Hematopoietic multipotent progenitor cell treated with erythropoietin and hydrocortisone succinate and interleukin-3 and kit ligand, for 6 days (in vitro differentiated cells): ENCODE data around the gene SLC8A1.
A peak's percentile ranks its signal among the peaks of the same experiment; 100 is the strongest.

Experiments
- DNase-seq: peaks from one replicate; pipeline ENCODE4 v3.0.0-alpha.2; 2015

The SLC8A1 gene

DNA sequence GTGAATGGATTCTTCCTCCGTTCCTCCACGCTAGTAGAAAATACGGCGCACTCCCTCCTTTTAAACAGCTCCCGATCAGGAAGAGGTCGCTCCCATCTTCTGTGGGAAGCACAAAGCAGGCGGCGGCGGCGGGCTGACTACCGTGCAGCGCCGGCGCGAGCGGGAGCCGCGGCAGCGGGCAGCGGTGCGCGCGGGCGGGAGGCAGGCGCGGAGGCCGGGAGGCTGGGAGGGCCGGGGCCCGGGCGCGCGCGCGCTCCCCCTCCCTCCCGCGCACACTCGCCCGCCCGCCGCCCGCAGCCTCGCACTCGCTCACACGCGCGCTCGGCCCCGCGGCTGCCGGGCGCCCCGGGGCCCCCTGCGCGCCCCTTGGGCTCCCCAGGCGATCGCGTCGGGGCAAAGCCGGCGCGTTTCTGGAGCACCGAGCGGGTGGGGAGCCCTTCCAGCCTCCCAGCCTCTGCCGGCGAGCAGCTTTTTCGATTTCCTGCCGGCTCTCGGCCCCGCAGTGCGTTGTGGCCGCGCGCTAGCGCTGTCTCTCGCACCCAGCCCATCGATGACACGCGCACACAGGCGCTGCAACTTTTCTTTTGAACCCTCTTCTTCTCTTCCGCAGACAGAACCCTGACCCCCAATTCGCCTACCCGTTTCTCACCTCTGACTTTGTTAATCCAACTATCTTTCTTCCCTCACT lies at the start of gene SLC8A1:
Gene SLC8A1 (minus strand): TSS at position 173 of the 688 bp plus-strand sequence.
- peak; percentile 9 for DNase-seq

DNA sequence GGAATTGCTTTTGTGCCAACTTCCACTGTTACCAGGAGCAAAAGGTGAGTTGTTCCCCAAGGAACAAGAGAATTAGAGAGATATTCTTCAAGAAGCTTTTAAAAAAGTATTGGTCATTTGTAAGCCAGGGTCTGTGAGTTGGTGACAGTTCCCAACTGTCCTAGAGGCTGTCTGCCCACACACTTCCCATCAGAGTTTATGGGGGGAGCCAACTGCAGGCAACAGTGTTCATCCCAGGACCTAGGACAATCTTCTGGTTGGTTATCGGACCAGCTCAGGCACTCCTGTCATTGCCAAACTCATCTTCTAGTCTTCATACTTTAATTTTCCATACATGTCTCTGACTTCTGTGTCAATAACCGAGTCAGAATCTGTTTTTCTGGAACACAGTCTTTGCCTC lies 47.5 kb upstream of the SLC8A1 start:
- DNase-seq: no peak

DNA sequence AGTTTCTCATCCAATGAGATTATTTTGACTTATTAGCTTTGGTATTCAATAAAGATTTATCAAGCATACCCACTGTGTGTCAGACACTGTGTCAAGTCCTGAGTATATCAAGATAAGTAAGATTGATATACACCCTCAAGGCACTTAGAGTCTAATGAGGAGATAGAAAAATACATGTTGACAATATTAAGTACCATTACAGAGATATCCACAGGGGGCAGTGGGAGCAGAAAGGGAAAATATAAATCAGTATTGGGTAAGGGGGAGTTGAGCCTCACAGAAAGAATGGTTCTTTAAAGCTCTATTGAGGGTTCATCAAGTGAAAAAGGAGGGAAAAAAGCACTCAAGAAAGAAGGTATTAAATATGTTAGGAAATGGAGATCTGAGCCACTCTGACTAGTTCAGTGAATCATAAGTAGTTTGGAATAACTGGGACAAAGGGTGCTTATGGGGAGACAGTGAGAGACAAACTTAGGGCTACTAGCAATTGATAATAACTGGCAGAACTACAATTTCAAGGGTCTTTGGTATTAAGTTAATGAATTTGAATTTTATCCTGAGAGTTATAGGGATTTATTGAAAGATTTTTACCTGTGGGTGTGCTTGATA lies 45.5 kb upstream of the SLC8A1 start:
- no peak for DNase-seq

DNA sequence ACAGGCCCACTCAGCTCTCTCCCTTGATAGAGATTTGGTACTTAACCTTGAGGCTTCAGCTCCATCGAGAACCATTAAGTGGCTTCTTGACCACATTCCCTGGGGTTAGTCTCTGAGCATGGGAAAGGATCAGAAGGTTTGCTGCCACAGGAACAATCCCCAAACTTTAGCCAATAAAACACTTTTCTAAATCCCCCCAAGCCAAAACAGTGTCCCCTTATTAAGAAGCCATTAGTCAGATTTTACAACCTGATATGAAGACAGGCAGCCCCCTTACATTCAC lies 37.7 kb upstream of the SLC8A1 start:
- no peak for DNase-seq

DNA sequence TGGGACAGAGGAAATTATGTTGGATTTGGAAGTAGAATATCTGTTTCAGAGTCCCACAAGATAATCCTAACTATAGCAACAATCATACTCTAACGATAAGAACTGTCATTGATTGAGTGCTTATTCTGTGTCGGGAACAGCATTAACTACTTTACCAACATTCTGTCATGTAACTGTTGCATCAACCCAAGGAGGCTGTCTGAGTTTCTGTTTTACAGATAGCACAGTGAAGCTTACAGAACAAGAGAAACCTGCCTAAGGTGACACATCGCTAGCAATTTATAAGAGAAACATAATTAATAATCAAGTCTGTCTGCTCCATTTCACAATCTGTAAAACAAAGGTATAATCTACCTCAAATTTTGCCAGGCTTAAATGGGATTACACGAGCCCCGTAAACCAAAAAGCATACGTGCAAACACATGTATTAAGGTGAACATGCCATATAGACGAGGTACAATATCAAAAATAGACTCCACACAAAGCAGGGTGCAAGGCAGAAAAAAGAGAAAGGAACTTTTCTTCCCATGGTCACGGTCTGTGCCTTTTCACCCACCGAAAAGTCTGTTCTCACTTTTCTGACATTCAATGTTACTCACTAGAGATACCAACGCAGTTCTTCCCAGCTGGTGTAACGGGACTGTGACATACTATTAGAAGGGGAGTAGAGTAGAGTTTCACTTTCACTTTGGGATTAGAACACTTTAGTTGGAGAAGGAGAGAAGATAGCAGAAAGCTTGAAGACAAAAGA lies 37.2 kb upstream of the SLC8A1 start:
- DNase-seq: peak; percentile 31

DNA sequence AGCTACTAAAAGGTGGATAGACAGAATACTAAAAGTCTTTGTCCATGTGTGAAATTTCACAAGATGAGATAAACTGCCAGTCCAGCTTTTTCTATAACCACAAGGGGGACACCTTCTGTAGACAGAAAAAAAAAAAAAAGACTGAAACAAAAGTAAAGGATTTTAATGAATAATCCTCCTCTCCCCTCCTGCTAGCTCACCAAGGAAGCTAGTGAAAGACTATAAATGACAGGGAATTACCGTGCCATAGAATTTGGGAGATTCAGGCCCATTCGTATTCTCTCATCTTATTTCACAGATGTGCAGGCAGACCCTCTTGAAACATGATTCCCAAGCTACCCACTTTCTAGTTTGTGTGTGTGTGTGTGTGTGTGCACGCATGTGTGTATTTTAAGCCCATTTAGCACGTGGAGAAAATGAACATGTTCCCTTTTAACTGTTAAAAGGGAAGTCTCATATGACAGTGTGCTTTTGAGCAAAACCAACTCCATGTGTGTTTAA lies 36.3 kb upstream of the SLC8A1 start:
- peak; percentile 42 for DNase-seq

DNA sequence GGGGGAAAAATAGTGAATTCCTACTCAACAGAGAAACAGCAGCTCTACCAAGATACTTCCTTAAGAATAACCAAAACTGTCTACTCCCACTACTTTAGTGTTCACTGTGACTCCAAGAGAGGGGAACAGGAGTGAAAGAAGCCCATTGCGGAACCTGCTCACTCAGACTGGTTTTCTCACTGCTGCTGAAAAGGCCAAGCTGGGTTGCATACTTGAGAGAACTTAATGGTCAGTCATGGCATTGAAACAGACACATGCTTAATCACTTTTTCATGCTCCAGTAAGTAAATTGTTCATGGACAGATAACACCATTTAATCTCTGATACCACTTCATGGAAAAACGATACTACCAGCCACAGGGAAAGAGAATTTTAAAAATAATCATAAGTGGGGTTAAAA lies 35.7 kb upstream of the SLC8A1 start:
- DNase-seq: no peak

DNA sequence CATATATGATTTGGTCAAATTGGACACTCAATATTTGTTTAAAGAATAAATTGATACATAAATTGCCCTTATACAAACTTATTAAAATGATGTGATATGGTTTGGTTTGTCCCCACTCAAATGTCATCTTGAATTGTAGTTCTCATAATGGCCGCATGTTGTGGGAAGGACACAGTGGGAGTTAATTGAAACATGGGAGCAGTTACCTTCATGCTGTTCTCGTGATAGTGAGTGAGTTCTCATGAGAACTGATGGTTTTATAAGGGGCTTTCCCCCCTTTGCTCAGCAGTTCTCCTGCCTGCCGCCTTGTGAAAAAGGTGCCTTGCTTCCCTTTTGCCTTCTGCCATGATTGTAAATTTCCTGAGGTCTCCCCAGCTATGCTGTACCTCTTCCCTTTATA lies 34.0 kb upstream of the SLC8A1 start:
- DNase-seq: no peak

DNA sequence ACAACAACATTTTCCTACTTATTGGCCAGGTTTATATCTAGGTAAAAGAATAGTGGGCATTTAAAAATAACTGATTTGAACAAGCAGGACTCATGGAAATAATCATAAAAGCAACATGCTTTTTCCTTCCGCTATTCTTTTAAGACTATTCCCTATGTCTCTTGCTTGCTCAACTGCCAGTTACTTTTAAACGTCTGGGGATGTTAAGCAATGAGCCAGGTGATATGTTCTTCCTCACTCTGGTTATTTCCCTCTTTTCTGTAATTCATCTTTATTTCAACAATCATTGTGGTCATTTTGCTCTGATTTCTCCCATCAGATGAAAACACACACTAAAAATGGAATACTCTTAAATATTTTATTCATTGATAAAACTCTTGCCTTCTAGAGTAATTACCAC lies 33.4 kb upstream of the SLC8A1 start:
- DNase-seq: no peak

DNA sequence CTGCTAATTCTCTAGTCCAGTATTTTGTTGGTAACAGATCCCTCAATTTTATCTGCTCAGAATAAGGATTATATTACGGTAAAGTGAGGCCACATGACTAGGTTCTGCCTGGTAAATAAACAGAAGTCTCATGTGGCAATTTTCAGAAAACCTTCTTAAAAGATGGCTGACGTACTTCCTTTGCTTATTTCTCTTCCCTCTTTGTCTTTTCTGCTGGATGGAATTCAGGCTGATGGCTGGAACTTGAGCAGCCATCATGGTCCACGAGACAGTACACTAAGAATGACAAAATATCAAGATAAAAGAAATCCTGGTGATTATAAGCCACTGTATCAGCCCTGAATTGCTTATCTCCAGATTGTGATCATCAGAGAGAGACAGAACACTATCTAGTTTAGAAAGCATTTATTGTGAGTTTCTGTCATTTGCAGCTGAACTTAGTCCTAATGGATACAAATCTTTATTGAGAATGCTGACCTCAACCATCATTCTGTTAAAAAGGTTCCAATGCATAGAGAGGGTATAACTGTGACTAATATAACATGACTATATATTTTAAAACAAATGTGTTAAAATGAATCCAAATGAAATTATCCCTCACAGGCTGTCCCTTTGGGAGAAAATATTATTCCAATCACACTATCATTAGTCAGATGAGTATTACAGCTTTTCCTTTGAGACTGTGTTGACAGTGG lies 31.8 kb upstream of the SLC8A1 start:
- no peak for DNase-seq

DNA sequence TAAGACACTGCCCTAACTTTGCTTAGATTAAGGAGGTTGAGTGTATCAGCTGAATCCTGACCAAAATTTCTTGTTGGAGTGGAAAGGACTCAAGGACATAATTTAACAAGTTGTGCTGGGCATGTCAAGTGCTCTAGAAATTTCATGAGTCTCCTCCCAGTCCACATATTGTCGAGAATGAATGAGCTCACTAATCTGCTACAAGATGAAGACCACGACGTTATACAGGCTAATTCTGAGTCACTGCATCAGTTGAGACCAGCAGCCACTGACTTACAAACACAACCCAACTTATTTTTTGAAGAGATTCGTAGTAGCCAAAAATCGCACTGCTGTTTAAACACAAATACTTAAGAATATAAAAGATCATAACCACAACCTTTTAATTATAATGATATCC lies 28.7 kb upstream of the SLC8A1 start:
- no peak for DNase-seq

DNA sequence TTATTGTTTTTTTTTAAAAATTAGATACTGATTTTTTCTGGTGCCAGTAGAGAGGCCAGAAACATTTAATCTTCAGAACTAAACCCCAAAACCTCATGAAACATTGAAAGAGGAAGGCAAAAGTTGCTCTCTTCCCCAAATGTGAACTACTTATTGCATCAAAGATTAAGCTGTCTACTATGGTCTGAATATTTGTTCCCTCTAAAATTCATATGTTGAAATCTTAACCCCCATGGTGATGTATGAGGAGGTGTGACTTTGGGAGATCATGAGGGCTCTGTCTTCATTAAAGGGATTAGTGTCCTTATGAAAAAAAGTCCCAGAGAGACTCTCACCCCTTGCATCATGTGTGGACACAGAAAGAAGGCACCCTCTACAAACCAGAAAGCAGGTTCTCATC lies 28.2 kb upstream of the SLC8A1 start:
- DNase-seq: peak; percentile 30

DNA sequence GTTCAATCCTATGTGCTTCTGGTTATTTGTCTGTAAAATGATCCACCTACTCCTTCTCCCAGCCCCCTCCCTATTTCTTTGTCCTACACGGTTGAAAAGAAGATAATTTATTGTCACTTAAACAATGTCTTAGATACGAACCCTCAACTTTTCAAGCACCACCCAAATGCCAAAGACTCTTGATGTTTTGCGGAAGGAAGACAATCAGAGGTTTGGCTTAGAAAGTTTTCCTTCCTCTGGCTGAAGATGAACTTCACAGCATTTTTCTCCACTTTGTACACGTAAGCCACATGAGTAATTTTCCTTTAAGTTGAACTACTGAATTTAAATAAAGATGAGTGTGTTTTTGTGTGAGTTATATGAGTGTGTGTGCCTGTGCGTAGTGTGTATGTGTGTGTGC lies 25.5 kb upstream of the SLC8A1 start:
- no peak for DNase-seq

DNA sequence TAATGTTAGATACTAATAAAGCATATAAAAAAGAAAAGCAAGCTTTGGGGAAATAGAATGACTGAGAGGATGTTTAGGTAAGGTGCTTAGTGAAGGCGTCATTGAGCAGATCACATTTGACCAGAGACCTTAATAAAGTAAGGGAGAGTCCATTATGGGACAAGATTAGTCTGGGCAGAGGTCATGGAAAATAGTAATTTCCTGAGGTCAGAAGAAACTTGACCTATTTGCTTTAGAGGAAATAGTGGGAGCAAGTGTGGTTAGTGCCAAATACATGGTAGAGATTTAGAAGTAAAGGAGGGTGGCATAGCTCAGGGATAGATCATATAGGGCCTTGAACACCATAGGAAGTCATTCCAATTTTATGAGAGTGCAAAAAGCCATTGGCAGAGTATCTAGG lies 24.5 kb upstream of the SLC8A1 start:
- no peak for DNase-seq

DNA sequence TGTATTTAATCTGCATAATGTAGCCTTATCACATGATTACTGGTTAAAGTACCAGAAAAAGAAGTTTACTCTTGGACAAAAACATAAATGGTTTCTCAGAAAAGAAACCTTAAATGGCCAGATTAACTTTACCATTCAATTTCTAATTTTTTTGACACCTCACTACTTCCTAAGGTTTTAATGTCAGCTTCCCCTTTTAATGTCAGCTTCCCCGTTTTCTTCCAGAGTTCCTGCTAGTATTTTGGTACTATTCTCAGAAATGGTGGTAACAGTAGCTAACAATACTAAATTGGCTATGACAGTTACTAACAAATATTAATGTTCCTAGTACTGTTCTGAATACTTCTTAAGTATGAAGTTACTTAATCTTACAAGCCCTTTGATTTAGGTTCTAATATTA lies 22.4 kb upstream of the SLC8A1 start:
- DNase-seq: no peak

DNA sequence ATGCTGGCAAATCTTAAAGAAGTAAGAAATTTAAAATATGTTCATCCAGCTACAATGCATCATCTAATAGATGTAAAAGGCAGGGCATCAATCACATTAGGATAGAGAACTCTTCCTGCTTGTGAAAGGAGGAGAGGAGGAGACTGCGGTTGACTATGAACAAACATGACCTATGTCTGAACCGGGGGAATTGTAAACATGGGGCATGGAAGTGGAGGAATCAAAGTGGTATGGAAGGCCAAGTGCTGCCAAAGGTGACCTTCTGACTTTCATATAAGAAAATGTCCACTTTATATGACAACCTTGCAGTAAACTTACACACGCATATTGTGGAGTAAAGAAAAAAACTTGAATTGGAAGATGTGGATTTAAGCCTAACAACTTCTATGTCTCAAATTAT lies 20.0 kb upstream of the SLC8A1 start:
- DNase-seq: no peak

DNA sequence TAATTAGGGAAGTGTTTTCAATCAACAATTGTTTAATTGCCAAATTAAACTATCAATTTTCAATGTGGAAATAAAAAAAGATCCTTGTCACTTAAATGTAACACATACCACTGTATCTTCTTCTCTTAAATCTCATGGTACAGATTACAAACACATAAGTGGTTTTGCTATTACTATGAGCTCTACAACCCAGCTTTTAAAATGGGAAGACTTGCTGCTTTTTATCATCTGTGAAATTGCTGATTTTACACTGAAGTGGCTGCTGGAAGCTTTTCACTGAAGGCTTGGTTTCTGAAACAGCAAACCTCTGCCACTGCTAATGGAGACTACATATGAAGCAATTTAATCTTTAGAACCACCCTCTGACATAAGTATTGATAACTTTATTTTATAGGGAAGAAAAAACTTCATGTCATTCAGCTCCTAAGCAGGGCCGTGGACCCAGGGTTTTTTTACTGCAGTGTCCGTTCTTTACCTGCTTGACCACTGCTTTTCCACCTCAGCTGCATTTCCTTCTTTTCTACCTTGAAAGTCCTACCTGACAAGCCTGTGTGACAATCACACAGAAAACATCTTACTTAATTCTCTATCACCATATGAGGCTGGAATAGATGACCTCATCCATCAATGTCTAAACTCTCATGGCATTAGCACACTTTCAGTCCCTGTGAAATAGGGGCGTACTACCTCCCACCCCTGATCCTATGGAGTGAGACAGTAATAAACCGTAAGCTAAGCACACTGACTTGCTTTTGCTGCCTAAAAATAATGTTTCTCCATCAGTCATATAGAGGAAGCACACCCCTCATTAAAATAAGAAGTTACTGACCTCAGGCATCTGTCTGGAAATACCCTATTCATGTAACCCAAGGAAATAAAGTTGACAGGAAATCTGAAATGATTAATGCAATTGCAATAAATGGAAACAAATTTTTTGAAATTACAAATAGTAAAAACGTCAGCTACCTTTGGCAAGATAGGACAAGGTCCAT lies 19.2 kb upstream of the SLC8A1 start:
- no peak for DNase-seq

DNA sequence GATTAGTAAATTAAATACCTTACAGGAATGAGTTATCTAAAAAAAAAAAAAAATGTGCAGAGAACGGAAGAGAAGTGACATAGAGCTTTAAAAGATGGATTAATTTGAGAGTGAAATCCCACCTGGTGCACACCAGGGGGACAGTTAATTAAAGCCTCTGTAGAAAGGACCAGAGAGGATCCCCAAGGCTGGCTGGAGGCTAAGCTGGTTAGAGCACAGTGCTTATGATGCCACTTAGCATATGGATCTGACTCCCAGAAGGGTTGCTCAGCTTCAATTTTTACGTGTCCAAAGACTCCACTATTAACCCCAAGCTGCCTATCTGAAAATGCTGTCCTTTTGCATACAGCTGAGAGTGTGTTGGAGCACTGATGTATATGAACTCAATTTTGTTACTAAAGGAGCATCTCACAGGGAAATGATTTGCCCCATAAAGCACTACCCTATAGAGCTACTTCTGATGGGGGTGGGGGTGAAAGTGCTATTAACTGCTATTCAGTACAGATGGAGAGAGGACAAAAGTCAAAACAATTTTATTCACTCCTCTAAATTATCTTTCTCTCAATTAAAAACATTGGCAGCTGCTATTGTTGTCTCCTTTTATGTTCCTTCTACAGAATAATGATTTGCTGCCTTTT lies 15.2 kb upstream of the SLC8A1 start:
- no peak for DNase-seq

DNA sequence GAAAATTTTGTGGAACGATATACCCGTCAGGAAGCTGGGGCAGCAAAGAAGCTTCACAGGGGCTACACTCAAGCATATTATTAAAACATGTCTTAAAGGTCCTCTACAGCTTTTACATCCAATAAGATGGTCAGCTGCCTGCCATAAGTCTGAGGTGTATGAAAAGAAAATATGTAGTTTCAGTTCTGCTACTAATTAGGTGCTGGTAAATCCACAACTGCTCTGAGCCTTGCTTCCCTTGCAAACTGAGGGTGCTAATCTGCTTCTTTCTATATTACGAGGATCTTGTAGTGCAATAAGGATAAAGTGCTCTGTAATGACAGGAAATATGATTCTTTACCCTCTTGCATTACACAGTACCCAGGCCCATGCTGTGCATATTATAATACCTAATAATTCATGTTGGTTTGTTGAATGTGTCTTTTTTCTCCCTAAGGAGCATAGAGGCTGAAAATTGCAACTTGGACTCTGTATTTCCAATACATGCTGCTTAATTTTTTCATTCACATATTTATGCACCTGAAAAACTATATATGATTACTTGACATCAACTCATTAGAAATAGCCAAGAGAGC lies 14.5 kb upstream of the SLC8A1 start:
- DNase-seq: no peak

DNA sequence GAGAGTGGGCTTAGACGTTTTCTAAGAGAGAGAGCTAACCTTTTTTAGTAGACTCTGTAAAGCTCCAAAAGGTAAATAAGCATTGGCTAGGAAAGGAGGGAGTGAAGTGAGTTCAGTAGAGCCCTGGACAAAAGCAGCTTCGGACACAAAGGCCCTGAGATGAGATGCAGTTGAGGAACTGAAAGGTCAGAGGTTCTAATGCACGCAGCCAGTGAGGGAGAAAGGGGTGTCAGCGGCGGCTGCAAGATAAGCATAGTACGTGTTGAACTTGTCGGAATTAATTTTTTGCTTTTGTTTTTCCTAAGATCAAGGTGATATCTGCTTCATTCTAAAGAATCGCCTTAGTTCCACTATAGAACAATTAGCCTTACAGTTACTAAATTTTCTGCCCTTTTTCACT lies 11.2 kb upstream of the SLC8A1 start:
- no peak for DNase-seq

DNA sequence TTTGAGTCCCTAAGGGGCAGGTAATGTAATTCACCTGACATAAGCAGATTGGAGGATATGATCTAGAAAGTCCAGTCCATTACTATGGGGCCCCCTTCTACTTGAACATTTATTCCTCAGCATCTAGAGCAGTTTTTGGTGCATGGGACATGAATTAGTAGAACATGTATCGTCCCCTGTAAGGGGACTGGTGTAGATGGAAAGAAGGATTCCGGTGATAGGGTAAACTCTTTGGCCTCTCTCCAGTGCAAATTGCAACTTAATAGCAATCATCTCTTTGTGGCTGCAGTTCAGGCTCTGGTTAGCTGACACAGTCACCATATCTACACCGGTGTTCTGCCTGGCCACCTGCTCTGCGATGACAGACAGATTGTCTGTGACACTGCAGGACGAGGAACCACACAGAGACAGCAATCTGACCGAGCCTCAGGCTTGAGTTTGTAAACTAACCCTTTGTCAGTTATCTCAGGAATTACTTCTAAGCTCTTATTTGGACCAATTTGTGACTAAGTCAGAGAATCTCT lies 6.4 kb upstream of the SLC8A1 start:
- no peak for DNase-seq
